ENCODE results near the gene DHRS4. TPM values are rescaled to one million over a fixed set of nuclear protein-coding genes. Genes with fewer than 3 reads are reported as not detected.

The DHRS4 gene
- total RNA-seq, 3 donors from 2014 or later, result 35.0 to 41.7 (median 36.8) TPM

DNA sequence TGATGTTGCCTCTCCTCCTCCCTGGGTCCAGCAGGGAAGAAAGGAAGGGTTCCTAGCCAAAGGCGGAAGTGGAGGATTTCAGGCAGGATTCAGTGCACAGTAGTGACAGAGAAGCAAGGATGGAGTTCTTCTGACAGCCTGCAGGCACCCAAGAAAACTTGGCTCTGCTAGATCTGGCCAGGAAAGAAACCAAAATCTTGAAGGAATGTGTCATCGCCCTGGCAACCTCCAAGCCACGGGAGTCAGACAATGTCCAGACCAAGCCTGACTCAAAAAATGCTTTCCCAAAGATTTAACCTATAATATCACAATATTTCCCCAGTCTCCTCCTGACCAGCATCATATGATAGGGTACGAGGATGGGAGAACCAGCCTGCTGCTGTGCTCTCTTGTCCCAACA is 22.8 kb upstream of the DHRS4 start:
- no peak for ATAC-seq
- DNase-seq, result no peak
- Histone ChIP-seq H3K4me1 (ENCODE audit: low read depth) (no peaks in the 10 kb centered on the region), H3K9me3 (no peaks in the 10 kb centered on the region), H3K36me3 (ENCODE audit: low read depth) (no peaks in the 10 kb centered on the region), H3K4me3 (no peak overlapping the region)
- intact Hi-C loops (cut with DNase I, micrococcal nuclease), result no loop called here
- TF ChIP-seq, protein P1, sequence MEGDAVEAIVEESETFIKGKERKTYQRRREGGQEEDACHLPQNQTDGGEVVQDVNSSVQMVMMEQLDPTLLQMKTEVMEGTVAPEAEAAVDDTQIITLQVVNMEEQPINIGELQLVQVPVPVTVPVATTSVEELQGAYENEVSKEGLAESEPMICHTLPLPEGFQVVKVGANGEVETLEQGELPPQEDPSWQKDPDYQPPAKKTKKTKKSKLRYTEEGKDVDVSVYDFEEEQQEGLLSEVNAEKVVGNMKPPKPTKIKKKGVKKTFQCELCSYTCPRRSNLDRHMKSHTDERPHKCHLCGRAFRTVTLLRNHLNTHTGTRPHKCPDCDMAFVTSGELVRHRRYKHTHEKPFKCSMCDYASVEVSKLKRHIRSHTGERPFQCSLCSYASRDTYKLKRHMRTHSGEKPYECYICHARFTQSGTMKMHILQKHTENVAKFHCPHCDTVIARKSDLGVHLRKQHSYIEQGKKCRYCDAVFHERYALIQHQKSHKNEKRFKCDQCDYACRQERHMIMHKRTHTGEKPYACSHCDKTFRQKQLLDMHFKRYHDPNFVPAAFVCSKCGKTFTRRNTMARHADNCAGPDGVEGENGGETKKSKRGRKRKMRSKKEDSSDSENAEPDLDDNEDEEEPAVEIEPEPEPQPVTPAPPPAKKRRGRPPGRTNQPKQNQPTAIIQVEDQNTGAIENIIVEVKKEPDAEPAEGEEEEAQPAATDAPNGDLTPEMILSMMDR (IDR thresholded peaks at IDR 0.05), result no peak

DNA sequence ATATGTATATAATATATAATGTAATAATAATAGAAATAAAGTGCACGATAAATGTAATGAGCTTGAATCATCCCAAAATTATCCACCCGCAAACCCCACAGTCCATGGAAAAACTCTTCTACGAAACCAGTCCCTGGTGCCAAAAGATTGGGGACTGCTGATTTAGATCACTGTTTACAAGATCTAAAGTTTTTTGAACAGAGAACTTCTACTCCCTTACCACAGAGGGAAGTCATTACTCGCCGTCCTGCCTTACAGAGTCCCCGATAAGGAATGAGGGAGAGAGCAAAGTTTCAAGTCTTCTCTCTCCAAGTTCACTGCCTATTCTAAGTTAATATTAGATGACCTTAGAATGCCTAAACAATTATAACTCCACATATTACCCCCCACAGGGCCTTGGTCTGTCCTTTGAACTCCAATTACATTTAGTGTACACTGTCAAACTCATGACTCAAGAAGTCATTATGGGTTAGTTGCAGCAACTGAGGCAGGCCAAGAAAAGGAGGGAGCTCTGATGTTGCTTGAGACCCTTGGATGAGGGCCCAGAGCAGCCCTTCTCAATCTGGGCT is 21.8 kb upstream of the DHRS4 start:
- H3K4me3 ChIP-seq, result no peak overlapping the region
- intact Hi-C loops (cut with DNase I, micrococcal nuclease), result no loop called here
- H3K9me3 ChIP-seq, result no peaks in the 10 kb centered on the region
- no peaks in the 10 kb centered on the region for H3K36me3 ChIP-seq (ENCODE audit: low read depth)
- TF ChIP-seq, protein P1 (IDR thresholded peaks at IDR 0.05), result no peak
- ATAC-seq (no peak), DNase-seq (no peak)
- H3K4me1 ChIP-seq (ENCODE audit: low read depth), result no peaks in the 10 kb centered on the region

DNA sequence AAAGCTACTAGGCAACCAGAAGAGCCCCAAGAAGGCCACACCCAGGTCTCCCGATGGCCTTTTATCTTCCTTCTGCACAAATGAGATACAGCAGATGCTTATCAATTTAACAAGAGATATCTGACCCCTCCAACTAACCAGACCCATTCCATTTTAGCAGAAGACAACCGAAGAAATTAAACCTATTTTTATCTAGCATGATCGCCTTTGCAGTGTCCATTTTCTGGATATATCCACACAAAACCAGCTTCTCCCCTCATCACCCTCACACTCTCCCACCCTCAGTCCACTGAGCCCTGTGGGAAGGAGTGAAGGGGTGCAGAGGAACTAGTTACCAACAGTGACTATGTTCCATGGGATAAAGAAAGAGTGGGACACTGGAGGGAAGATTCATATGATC is 20.9 kb upstream of the DHRS4 start:
- Histone ChIP-seq H3K9me3 (no peaks in the 10 kb centered on the region), H3K4me1 (ENCODE audit: low read depth) (no peaks in the 10 kb centered on the region), H3K4me3 (no peak overlapping the region), H3K36me3 (ENCODE audit: low read depth) (no peaks in the 10 kb centered on the region)
- intact Hi-C loops (cut with DNase I, micrococcal nuclease), result no loop called here
- TF ChIP-seq, protein P1 (IDR thresholded peaks at IDR 0.05), result no peak
- DNase-seq (no peak), ATAC-seq (no peak)

DNA sequence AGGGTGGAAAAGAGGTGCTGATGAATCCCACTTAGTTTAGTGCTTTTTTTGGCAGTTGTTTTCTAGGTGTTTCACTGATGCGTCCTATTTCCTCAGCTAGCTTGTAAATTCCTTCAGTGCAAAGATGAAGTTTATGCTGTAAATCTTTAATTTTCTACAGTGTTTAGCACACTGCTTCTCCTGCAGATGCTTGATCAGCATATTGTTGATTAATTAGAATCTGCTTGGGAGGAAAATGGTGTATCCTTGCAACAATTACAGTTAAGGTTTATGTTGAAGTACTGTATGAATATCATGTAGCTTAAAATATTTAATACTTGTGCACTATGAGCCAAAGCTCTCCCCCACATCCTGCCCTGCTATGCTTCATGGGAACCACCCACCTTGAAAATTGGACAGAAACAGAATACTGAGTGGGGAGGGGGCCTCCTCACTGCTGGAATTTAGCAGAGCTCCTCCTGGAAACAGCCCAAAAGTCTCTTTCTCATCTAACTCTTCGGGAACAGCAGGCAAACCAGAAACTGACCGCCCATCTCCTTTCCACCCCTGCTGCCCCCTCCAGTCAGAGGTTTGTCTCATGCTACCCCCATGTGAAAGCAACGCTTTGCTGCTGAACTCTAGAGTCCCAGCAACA is 20.3 kb upstream of the DHRS4 start:
- H3K4me1 ChIP-seq (ENCODE audit: low read depth), result no peaks in the 10 kb centered on the region
- intact Hi-C loops (cut with DNase I, micrococcal nuclease), result no loop called here
- H3K4me3 ChIP-seq, result no peak overlapping the region
- H3K9me3 ChIP-seq, result no peaks in the 10 kb centered on the region
- DNase-seq, result no peak
- ATAC-seq, result no peak
- H3K36me3 ChIP-seq (ENCODE audit: low read depth), result no peaks in the 10 kb centered on the region
- TF ChIP-seq, protein P1 (IDR thresholded peaks at IDR 0.05), result no peak

DNA sequence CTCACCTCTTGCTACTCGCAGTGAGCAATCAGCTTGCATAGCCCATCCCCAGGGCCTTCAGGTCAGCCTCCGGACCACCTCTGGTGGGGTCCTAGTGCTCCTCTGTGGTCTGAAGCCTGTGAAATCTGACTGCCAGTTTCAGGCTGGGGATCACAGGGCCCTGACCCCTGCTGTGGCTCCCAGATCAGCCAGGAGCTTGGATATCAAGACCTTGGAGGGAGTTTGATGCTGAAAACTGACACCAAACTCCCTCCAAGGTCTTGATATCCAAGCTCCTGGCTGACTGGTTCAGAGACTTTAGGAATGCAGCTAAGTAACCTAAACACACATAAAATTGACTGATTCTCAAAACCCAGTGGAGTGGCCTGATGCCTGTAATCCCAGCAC is 19.8 kb upstream of the DHRS4 start:
- H3K4me3 ChIP-seq, result no peak overlapping the region
- H3K36me3 ChIP-seq (ENCODE audit: low read depth), result no peaks in the 10 kb centered on the region
- no peak for ATAC-seq
- H3K9me3 ChIP-seq, result no peaks in the 10 kb centered on the region
- TF ChIP-seq, protein P1 (IDR thresholded peaks at IDR 0.05), result no peak
- no peak for DNase-seq
- intact Hi-C loops (cut with DNase I, micrococcal nuclease), result no loop called here
- H3K4me1 ChIP-seq (ENCODE audit: low read depth), result no peaks in the 10 kb centered on the region

All from mucosa of descending colon (tissue), 3 donors.